HT1080 (cell line): ENCODE measurements around the gene PLCD3. TPM values are rescaled to one million over a fixed set of nuclear protein-coding genes. Genes with fewer than 3 reads are reported as not detected.
A peak's percentile ranks its signal among the peaks of the same experiment; 100 is the strongest.

Experiments used
- DNase-seq: peaks from one replicate; pipeline ENCODE4 v3.0.0-alpha.2; 2015; ENCODE audit warnings: low read depth
- polyA plus RNA-seq, 2 experiments: library from polyadenylated mRNA; depleted of rRNA; stranded (reverse); fragments of >200 nt; gene quantifications; 2 replicates each; pipeline ENCODE4 v1.2.3, GENCODE V29; 2015
- total RNA-seq: library from RNA; depleted of rRNA; stranded (reverse); fragments of >200 nt; shearing (Covaris generic); gene quantifications from 2 replicates; pipeline ENCODE4 v1.2.3, GENCODE V29; 2014; rRNA removed

PLCD3 gene
- total RNA-seq, result 56.2 and 63.9 TPM in 2 replicates
- 72.3 and 229 TPM in 2 replicates for polyA plus RNA-seq (2015; cell fraction: cytosol; rRNA removed)
- polyA plus RNA-seq (2015; cell fraction: nucleus; rRNA removed), result 40.1 and 50.9 TPM in 2 replicates

GRCh38 chr17:45132320-45132571, at the start of gene PLCD3:
PLCD3 (minus strand) TSS chr17:45132515; CDS start chr17:45132410, 105 bp downstream.
- no peak for DNase-seq

- DNase-seq, result no peak
Observed at GRCh38 chr17:45177563-45177962, 45.2 kb upstream of the PLCD3 start.

- DNase-seq, result no peak
Observed at GRCh38 chr17:45175759-45176115, 43.4 kb upstream of the PLCD3 start.

GRCh38 chr17:45172541-45173286, 40.4 kb upstream of the PLCD3 start:
- DNase-seq, result peak; percentile 93

GRCh38 chr17:45172232-45172540, 39.9 kb upstream of the PLCD3 start:
- DNase-seq, result no peak

- peak; percentile 83 for DNase-seq
Observed at GRCh38 chr17:45171338-45172231, 39.3 kb upstream of the PLCD3 start.

- peak; percentile 76 for DNase-seq
Observed at GRCh38 chr17:45170931-45171337, 38.6 kb upstream of the PLCD3 start.

- DNase-seq, result no peak
Observed at GRCh38 chr17:45170280-45170930, 38.1 kb upstream of the PLCD3 start.

GRCh38 chr17:45168991-45169752, 36.9 kb upstream of the PLCD3 start:
- DNase-seq, result no peak

GRCh38 chr17:45164734-45165269, 32.5 kb upstream of the PLCD3 start:
- DNase-seq, result no peak

GRCh38 chr17:45162025-45162687, 29.8 kb upstream of the PLCD3 start:
- no peak for DNase-seq

GRCh38 chr17:45161288-45162024, 29.1 kb upstream of the PLCD3 start, which contains the start of gene HEXIM2:
HEXIM2 (plus strand) TSS chr17:45161875; CDS start chr17:45162794, 919 bp downstream.
- peak; percentile 100 for DNase-seq

- DNase-seq, result peak; percentile 58
Observed at GRCh38 chr17:45160447-45161287, 28.4 kb upstream of the PLCD3 start.

- DNase-seq, result no peak
Observed at GRCh38 chr17:45156242-45156641, 23.9 kb upstream of the PLCD3 start.

GRCh38 chr17:45155483-45155882, 23.2 kb upstream of the PLCD3 start:
- DNase-seq, result no peak

- DNase-seq, result no peak
Observed at GRCh38 chr17:45155029-45155428, 22.7 kb upstream of the PLCD3 start.

GRCh38 chr17:45150911-45151809, 18.8 kb upstream of the PLCD3 start:
- no peak for DNase-seq
